ENCODE results near the gene TREML4. TPM values are rescaled to one million over a fixed set of nuclear protein-coding genes. Genes with fewer than 3 reads are reported as not detected.
A peak's percentile ranks its signal among the peaks of the same experiment; 100 is the strongest.

TREML4 gene
- total and polyA plus RNA-seq, 9 of the 15 experiments (the other 6 are each of a cell fraction or from before 2014, with no cell fraction given), result not detected

DNA sequence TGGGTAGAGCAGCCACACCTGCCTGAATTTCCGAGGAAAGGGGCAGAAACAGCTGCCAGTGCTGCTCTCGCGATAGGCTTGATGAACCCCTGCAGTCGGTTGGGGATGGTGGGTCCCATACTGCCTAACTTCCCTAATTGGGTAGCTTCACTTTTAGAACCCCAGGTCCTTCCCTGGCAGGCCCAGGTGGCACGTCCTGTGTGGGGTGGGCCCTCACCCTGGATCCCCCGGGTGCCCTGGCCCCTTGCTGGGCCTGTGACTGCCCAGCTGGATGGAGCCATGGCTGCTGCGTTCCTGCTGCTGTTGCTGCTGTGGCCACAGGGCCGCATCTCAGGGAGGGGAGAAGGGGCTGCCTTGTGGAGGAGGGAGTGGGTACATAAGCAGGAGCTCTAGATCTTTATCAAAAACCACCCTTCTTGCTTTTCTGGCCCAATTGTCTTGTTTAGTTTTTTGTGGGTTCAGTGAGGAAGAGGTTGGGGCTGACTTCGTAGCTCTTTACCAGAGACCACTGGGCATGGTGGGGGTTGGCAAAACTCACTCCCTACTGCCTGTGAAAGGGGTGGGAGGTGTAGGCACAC lies 19.2 kb downstream of the TREML4 start:
- CTCF ChIA-PET (ENCODE audit: low intra/inter-chr PET ratio), result no interaction called here
- Histone ChIP-seq H3K27me3 (ENCODE audit: control insufficient read depth in 2 of 2, insufficient read depth in 2 of 2, low read length in 2 of 2) (peaks cover 6 to 34% of the 10 kb centered on the region in 2 experiments; a peak in 3 of 5 replicates), H3K4me3 (no peak overlapping the region), H3K9me3 (replicated peaks; ENCODE audit: control insufficient read depth, insufficient read depth, low read depth, low read length) (no peaks in the 10 kb centered on the region), H3K9ac (ENCODE audit: insufficient read depth in 1 of 2, low read depth in 2 of 2, low read length in 2 of 2) (no peak overlapping the region), H3K4me2 (ENCODE audit: insufficient read depth, low read length) (no peak overlapping the region), H3K9me1 (ENCODE audit: control insufficient read depth, insufficient read depth, low read length) (no peaks in the 10 kb centered on the region), H3K36me3 (ENCODE audit: control insufficient read depth, insufficient read depth, low read length) (no peaks in the 10 kb centered on the region), H2AFZ (ENCODE audit: low read depth, low read length) (no peak overlapping the region), H3K27ac (ENCODE audit: extremely low read depth, low read depth, low read length) (no peak overlapping the region), H3K4me1 (replicated peaks in 1 of 2; ENCODE audit: control insufficient read depth in 2 of 2, insufficient read depth in 2 of 2, low read length in 2 of 2) (no peaks in the 10 kb centered on the region), H3K79me2 (ENCODE audit: control insufficient read depth, insufficient read depth, low read length) (no peaks in the 10 kb centered on the region), H4K20me1 (replicated peaks; ENCODE audit: control insufficient read depth, insufficient read depth, low read length) (no peaks in the 10 kb centered on the region)
- WGBS (ENCODE audit: insufficient coverage, low coverage, missing lambda C conversion rate), result 3% methylated on average over 9 of the region's 9 CpGs
- POLR2A ChIA-PET, result interaction anchor here (0.6 kb wide), 1 partner anchor 367 kb away, joined by 3 read pairs; no protein-coding TSS in a partner anchor
- in situ Hi-C loops (cut with MboI), result no loop called here
- TF ChIP-seq PCBP1 (IDR thresholded peaks at IDR 0.05; ENCODE audit: low read depth, low read length, poor library complexity, severe bottlenecking), result no peak
- no TSS peak for BruUV-seq (replicated peaks)
- intact Hi-C loops (cut with micrococcal nuclease), result no loop called here
- FAIRE-seq, result no peak
- DNase-seq (ENCODE audit: extremely low read depth in 1 of 4, low spot score in 3 of 4), result no peak
- no peak for ATAC-seq

DNA sequence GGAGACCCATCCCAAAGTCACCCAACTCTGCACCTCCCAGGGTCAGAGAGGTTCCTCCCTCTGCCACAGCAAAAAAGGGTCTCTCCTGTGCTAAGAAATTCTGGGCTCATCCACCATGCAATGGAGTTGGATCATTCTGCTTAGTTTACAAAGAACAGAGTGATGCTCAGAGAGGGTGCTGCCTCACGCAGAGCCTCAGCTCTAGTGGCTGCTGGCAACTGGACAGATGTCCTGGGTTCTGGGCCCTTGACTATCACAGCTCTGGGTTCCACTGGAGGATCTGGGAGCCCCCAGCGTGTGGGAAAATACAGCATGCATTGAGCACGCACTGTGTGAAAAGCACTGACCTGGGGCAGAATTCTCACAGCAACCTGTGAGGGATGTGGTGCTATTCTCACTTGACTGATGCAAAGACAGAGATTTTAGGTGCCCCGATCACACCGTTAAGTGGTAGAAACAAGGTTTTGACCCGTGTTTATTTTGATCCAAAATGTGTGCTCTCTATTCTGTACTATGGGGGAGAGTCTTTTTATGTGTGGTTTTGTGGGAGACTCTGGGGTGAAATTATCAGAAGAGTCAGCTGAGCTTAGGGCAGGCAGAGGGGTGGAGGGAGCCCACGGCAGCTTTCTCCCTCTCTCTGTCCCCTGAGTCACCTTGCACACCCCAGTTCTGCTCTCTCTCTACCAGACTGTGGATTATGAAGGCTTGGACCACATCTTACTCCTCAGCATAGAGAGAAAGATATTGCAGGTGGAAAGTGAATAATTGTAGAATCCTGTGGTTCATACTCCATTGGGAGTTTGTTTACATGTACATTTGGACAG lies 19.9 kb downstream of the TREML4 start:
- intact Hi-C loops (cut with micrococcal nuclease) (no loop called here), in situ Hi-C loops (cut with MboI) (no loop called here)
- Histone ChIP-seq H3K27ac (ENCODE audit: extremely low read depth, low read depth, low read length) (no peak overlapping the region), H3K79me2 (ENCODE audit: control insufficient read depth, insufficient read depth, low read length) (no peaks in the 10 kb centered on the region), H4K20me1 (replicated peaks; ENCODE audit: control insufficient read depth, insufficient read depth, low read length) (no peaks in the 10 kb centered on the region), H3K9me1 (ENCODE audit: control insufficient read depth, insufficient read depth, low read length) (no peaks in the 10 kb centered on the region), H3K4me1 (replicated peaks in 1 of 2; ENCODE audit: control insufficient read depth in 2 of 2, insufficient read depth in 2 of 2, low read length in 2 of 2) (no peaks in the 10 kb centered on the region), H2AFZ (ENCODE audit: low read depth, low read length) (no peak overlapping the region), H3K27me3 (ENCODE audit: control insufficient read depth in 2 of 2, insufficient read depth in 2 of 2, low read length in 2 of 2) (peaks cover 3 to 29% of the 10 kb centered on the region in 2 experiments; a peak in 3 of 5 replicates), H3K4me2 (ENCODE audit: insufficient read depth, low read length) (no peak overlapping the region), H3K9me3 (replicated peaks; ENCODE audit: control insufficient read depth, insufficient read depth, low read depth, low read length) (no peaks in the 10 kb centered on the region), H3K36me3 (ENCODE audit: control insufficient read depth, insufficient read depth, low read length) (no peaks in the 10 kb centered on the region), H3K4me3 (no peak overlapping the region), H3K9ac (ENCODE audit: insufficient read depth in 1 of 2, low read depth in 2 of 2, low read length in 2 of 2) (no peak overlapping the region)
- 4% methylated on average over 7 of the region's 7 CpGs for WGBS (ENCODE audit: insufficient coverage, low coverage, missing lambda C conversion rate)
- FAIRE-seq, result peak; percentile 58
- DNase-seq (ENCODE audit: extremely low read depth in 1 of 4, low spot score in 3 of 4), result no peak
- no TSS peak for BruUV-seq (replicated peaks)
- ChIA-PET POLR2A (interaction anchor here (0.6 kb wide), 1 partner anchor 19 kb away, joined by 3 read pairs; no protein-coding TSS in a partner anchor), CTCF (ENCODE audit: low intra/inter-chr PET ratio) (no interaction called here)
- ATAC-seq, result no peak; the same call in 2 of the 3 replicates
- peak; percentile 77; the same call in 1 of the 2 replicates for TF ChIP-seq ZNF75A (CRISPR knock-in tag; IDR thresholded peaks at IDR 0.05)
- no peak for TF ChIP-seq TRIM28 (IDR thresholded peaks at IDR 0.05)
